ENCODE results near the gene RIMBP2.

DNA sequence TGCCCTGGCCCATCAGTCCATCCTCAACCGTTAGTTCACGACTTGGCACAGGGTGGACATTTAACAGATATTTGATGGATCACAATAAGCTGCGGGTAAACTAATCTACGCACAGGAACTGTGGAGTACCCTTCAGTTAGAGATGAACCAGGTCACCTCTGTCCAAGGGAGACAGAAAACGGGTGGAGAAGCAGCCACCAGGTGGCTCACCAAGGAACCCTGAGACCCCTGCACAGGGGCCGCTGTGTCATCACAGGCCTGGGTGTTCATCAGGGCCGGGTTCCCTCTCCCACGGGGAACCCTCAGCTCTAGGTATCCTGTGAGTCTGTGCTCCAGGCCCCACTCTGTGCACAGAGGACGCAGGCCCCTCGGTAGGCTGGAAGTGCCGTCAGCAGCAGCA lies 256.2 kb downstream of the RIMBP2 start:
- TF ChIP-seq, protein P1, sequence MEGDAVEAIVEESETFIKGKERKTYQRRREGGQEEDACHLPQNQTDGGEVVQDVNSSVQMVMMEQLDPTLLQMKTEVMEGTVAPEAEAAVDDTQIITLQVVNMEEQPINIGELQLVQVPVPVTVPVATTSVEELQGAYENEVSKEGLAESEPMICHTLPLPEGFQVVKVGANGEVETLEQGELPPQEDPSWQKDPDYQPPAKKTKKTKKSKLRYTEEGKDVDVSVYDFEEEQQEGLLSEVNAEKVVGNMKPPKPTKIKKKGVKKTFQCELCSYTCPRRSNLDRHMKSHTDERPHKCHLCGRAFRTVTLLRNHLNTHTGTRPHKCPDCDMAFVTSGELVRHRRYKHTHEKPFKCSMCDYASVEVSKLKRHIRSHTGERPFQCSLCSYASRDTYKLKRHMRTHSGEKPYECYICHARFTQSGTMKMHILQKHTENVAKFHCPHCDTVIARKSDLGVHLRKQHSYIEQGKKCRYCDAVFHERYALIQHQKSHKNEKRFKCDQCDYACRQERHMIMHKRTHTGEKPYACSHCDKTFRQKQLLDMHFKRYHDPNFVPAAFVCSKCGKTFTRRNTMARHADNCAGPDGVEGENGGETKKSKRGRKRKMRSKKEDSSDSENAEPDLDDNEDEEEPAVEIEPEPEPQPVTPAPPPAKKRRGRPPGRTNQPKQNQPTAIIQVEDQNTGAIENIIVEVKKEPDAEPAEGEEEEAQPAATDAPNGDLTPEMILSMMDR (IDR thresholded peaks at IDR 0.05; ENCODE audit: low read depth, low read length), result no peak
- no peak for TF ChIP-seq POLR2A (IDR thresholded peaks at IDR 0.05; ENCODE audit: extremely low read depth, insufficient read length)
